ENCODE measurements around the gene NOG.

The NOG gene

GRCh38 chr17:56558088-56558487, 35.4 kb upstream of the NOG start:
- H3K4me3 ChIP-seq (ENCODE audit: control insufficient read depth, low read depth, low read length), result no peak overlapping the region
- no peak for DNase-seq (ENCODE audit: low read depth)
- TF ChIP-seq CTCF (IDR thresholded peaks at IDR 0.05; ENCODE audit: control insufficient read depth, insufficient read depth, low read depth, low read length, missing control alignments), result no peak

- no peak for TF ChIP-seq CTCF (IDR thresholded peaks at IDR 0.05; ENCODE audit: control insufficient read depth, insufficient read depth, low read depth, low read length, missing control alignments)
- no peak for DNase-seq (ENCODE audit: low read depth)
- no peak overlapping the region for H3K4me3 ChIP-seq (ENCODE audit: control insufficient read depth, low read depth, low read length)
Measured at GRCh38 chr17:56570199-56570598, 23.3 kb upstream of the NOG start.

GRCh38 chr17:56571456-56571855, 22.0 kb upstream of the NOG start:
- DNase-seq (ENCODE audit: low read depth), result no peak
- H3K4me3 ChIP-seq (ENCODE audit: control insufficient read depth, low read depth, low read length), result no peak overlapping the region
- TF ChIP-seq CTCF (IDR thresholded peaks at IDR 0.05; ENCODE audit: control insufficient read depth, insufficient read depth, low read depth, low read length, missing control alignments), result no peak

GRCh38 chr17:56577190-56577842, 16.2 kb upstream of the NOG start:
- DNase-seq (ENCODE audit: low read depth), result no peak
- TF ChIP-seq CTCF (IDR thresholded peaks at IDR 0.05; ENCODE audit: control insufficient read depth, insufficient read depth, low read depth, low read length, missing control alignments), result no peak

GRCh38 chr17:56577843-56578204, 15.7 kb upstream of the NOG start:
- DNase-seq (ENCODE audit: low read depth), result no peak
- no peak overlapping the region for H3K4me3 ChIP-seq (ENCODE audit: control insufficient read depth, low read depth, low read length)
- TF ChIP-seq CTCF (IDR thresholded peaks at IDR 0.05; ENCODE audit: control insufficient read depth, insufficient read depth, low read depth, low read length, missing control alignments), result no peak

More at GRCh38 chr17:56577190-56577842, 16.2 kb upstream of the NOG start:
- H3K4me3 ChIP-seq (ENCODE audit: control insufficient read depth, low read depth, low read length), result no peak overlapping the region

- H3K4me3 ChIP-seq (ENCODE audit: control insufficient read depth, low read depth, low read length), result no peak overlapping the region
- DNase-seq (ENCODE audit: low read depth), result no peak
- no peak for TF ChIP-seq CTCF (IDR thresholded peaks at IDR 0.05; ENCODE audit: control insufficient read depth, insufficient read depth, low read depth, low read length, missing control alignments)
Measured at GRCh38 chr17:56581635-56582627, 11.6 kb upstream of the NOG start.

Data from AG09309 (cell line).